BLaER1 (cell line): ENCODE measurements around the gene NT5C3A.
"Not testable (repeated sequence)": the region's sequence is repeated elsewhere in the genome, so short reads cannot be mapped to it uniquely, and the experiment has no call there.

Source experiments
- H3K27ac ChIP-seq: shearing (Covaris generic); formaldehyde crosslinking; 2 replicates; pipeline ENCODE4 v1.8.1; 2022
- H3K27me3 ChIP-seq: shearing (Covaris generic); formaldehyde crosslinking; 2 replicates; pipeline ENCODE4 v1.8.1; 2022
- H3K36me3 ChIP-seq: shearing (Covaris generic); formaldehyde crosslinking; 2 replicates; pipeline ENCODE4 v1.8.1; 2022
- H3K4me1 ChIP-seq: shearing (Covaris generic); formaldehyde crosslinking; 2 replicates; pipeline ENCODE4 v1.8.1; 2022
- H3K4me2 ChIP-seq: shearing (Covaris generic); formaldehyde crosslinking; 2 replicates; pipeline ENCODE4 v1.8.1; 2022
- H3K4me3 ChIP-seq: shearing (Covaris generic); formaldehyde crosslinking; 2 replicates; pipeline ENCODE4 v1.8.1; 2022
- H3K9ac ChIP-seq: shearing (Covaris generic); formaldehyde crosslinking; 2 replicates; pipeline ENCODE4 v1.8.1; 2022
- H3K9me3 ChIP-seq: shearing (Covaris generic); formaldehyde crosslinking; 2 replicates; pipeline ENCODE4 v1.8.1; 2022
- H4K20me1 ChIP-seq: shearing (Covaris generic); formaldehyde crosslinking; 2 replicates; pipeline ENCODE4 v1.8.1; 2022
- Cebpa-rat ChIP-seq: shearing (Covaris generic); IDR thresholded peaks from 2 replicates; pipeline ENCODE4 v1.8.1; 2022

The NT5C3A gene

DNA sequence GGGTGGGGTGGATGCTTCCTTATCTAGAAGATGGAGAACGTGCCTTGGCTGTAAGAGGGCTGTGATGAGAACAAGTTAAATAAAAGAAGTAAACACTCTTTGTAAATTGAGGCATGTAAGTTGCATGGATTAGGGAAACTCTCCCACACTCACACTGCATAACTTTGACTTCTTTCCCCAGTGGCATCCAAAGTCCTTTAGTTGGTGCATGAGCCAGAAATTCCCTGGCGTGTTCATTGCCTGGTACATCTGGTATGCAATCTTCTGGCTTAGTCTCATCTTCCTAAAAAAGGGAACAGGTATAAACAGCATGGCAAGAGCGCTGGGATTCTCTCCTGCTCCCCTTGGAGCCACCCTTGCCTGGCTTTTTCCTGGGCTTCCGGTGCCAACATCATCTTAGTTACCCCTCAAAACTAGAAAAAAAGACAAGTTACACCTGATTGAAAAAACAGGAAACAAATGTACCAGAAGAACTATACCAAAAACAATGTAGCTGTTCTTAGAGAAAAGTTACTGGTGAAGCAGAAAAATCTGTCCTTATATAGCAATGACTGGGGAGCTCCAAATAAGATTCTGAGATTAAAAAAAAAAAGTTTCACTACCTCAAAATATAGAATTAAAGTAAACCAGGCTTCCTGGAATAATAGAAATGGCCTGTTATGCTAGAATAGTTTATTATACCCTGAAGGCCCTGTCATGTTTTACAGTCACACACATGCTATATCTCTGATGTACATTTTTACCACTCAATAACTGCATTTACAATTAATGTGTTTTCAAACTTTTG is 36.8 kb upstream of the NT5C3A start:
- H3K4me2 ChIP-seq: no peak overlapping the region
- no peak for TF ChIP-seq Cebpa-rat
- no peaks in the 10 kb centered on the region for H3K4me1 ChIP-seq
- no peak overlapping the region for H3K4me3 ChIP-seq
- H3K27me3 ChIP-seq: no peaks in the 10 kb centered on the region
- H3K9me3 ChIP-seq: no peaks in the 10 kb centered on the region
- no peak overlapping the region for H3K27ac ChIP-seq
- peaks cover 97% of the 10 kb centered on the region for H3K36me3 ChIP-seq
- peaks cover 55% of the 10 kb centered on the region for H4K20me1 ChIP-seq
- H3K9ac ChIP-seq: no peak overlapping the region

DNA sequence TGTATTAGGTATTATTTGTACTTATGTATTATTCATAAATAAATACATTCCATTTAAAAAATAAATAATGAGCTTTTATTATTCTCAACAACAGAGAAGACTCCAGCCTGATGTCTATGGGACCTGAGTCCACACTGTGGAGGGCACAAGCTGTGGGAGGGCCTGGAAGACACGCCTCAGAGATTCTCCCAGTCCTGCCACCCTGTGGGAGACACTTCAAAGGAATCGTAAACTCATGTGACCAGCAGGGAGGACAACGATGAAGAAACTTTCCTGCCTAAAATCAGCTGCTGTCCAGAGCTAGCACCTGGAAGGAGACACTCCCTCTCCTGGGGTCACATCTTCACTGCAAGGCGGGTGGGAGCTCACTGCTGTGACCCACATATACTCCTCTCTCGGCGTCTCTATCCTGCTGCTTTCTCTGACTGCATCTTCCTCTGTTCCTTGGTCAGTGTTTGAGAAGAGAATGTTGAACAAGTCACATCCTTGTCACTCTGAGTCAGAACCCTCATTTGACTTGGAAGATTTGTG is 32.2 kb upstream of the NT5C3A start:
- not testable (repeated sequence) for H3K27me3 ChIP-seq

DNA sequence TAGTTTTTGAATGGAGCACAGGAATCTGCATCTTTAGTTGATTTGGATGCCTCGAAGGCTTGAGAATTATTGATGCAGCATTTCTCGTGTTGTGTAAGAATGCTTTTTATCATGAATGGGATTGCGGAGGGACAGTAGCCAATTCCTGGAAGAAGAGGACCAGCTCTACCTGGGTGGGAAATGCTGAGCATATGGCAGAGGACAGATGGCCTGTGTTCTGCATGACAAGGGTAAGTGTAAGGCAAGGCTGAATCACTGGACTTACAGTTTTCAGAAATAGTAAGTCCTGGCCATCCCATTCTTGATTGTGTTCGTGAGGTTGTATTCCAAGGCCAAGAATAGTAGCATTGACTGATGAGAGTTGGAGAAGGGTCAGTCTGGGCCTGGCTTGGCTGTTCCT is 30.7 kb upstream of the NT5C3A start:
- Histone ChIP-seq H3K27ac (no peak overlapping the region), H3K9ac (no peak overlapping the region), H3K4me1 (no peaks in the 10 kb centered on the region), H3K27me3 (no peaks in the 10 kb centered on the region), H3K9me3 (no peaks in the 10 kb centered on the region), H3K36me3 (peaks cover 60% of the 10 kb centered on the region), H4K20me1 (no peaks in the 10 kb centered on the region), H3K4me3 (no peak overlapping the region), H3K4me2 (no peak overlapping the region)
- no peak for TF ChIP-seq Cebpa-rat

More for the DNA sequence above, 32.2 kb upstream of the NT5C3A start:
- H3K4me1 ChIP-seq, H3K4me3 ChIP-seq, H3K9ac ChIP-seq, H3K27ac ChIP-seq, H3K9me3 ChIP-seq, H3K4me2 ChIP-seq: not testable (repeated sequence)
- H4K20me1 ChIP-seq: peaks cover 10% of the 10 kb centered on the region; the same call in 1 of the 2 replicates
- H3K36me3 ChIP-seq: peaks cover 75% of the 10 kb centered on the region

DNA sequence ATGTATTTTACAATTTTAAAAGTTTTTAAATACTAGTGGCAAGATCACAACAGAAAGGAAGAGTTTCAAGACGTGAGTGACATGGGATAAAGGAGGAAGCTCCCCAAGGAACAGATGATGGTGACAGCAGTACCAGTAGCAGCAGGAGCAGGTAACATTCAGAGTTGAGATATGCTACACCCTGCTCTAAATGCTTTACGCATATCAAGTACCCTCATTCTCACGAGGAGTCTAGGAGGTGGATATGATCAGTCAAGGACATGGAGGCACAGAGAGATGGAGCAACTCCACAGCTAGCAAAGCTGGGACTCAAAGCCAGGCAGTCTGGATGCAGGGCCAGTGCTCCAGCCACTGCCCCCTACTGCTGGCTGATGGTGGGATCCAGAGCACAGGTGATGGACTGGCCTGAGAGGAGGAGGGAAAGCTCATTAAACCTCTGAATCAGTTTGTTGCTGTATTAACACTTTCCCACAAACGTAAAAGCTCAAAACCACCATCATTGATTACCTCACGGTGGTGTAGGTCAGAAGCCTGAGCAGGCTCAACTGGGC is 29.1 kb upstream of the NT5C3A start:
- no peak overlapping the region for H3K27ac ChIP-seq
- peaks cover 44% of the 10 kb centered on the region for H3K36me3 ChIP-seq

DNA sequence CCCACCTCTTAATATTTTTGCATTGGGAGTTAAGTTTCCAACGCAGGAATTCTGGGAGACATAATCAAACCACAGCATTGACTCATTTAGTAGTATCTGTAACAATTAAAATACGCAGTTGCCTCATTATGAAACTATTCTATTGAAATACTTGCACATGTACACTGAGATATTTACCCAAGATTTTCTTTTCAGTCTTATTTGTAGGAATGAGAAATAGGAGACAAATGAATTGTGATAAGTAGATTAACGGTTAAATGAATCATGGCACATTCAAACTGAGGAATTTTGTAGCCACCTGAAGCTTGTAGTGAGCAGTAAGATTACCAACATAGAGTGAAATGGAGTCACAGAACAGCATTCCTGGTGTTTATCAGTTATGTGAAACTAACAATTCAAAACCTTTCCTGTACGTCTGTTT is 28.5 kb upstream of the NT5C3A start:
- no peaks in the 10 kb centered on the region for H3K27me3 ChIP-seq
- TF ChIP-seq Cebpa-rat: no peak
- no peak overlapping the region for H3K27ac ChIP-seq
- no peaks in the 10 kb centered on the region for H4K20me1 ChIP-seq
- peaks cover 38% of the 10 kb centered on the region for H3K36me3 ChIP-seq
- no peak overlapping the region for H3K4me3 ChIP-seq
- no peak overlapping the region for H3K4me2 ChIP-seq
- H3K9me3 ChIP-seq: 0 out of 2 replicates have a peak, but pooled peaks cover 1% of the 10 kb centered on the region
- H3K9ac ChIP-seq: no peak overlapping the region
- no peaks in the 10 kb centered on the region for H3K4me1 ChIP-seq

More for the DNA sequence above, 29.1 kb upstream of the NT5C3A start:
- Histone ChIP-seq H3K4me3 (no peak overlapping the region), H3K9ac (no peak overlapping the region), H3K9me3 (no peaks in the 10 kb centered on the region), H3K4me2 (no peak overlapping the region), H3K4me1 (no peaks in the 10 kb centered on the region), H4K20me1 (no peaks in the 10 kb centered on the region), H3K27me3 (no peaks in the 10 kb centered on the region)
- no peak for TF ChIP-seq Cebpa-rat

DNA sequence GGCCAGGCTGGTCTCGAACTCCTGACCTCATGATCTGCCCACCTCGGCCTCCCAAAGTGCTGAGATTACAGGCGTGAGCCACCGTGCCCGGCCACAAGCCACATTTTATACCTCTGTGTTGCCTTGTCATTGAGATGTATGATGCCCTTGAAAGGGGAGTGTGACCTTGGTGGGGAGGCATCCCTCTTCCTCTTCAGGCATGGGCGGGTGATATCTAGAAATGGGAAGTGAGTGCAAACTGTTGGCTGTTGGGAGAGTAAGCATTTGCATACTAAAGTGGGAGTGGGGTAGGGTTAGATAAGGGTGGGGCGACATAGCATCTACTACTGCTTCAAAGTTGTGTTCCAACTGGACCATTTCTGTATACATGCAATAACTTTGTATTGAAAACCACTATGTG is 26.6 kb upstream of the NT5C3A start:
- H4K20me1 ChIP-seq: no peaks in the 10 kb centered on the region
- no peaks in the 10 kb centered on the region for H3K27me3 ChIP-seq
- no peak overlapping the region for H3K9ac ChIP-seq
- 0 out of 2 replicates have a peak, but pooled peaks cover 3% of the 10 kb centered on the region for H3K9me3 ChIP-seq
- no peak overlapping the region for H3K4me3 ChIP-seq
- no peak for TF ChIP-seq Cebpa-rat
- no peak overlapping the region for H3K27ac ChIP-seq
- H3K4me1 ChIP-seq: no peaks in the 10 kb centered on the region
- H3K36me3 ChIP-seq: peaks cover 19% of the 10 kb centered on the region
- no peak overlapping the region for H3K4me2 ChIP-seq

DNA sequence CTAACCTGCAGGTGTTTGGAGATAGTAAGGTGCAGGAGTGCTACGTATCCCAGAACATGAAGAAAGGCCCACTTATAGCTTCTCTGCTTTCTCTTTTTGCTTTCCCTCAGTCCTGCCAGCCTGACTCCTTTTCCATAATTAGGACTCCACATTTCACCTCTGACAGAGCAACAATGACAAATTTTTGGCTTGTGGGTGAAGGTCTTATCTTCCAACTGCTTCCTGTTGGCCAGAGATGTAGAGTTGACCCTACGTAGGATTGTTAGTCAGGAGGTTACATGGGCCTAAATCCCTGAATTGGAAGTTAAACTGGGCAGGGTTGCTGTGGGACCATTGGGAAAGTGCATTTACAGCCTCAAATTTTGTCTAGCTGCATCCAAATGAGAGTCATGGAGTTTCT is 25.3 kb upstream of the NT5C3A start:
- Histone ChIP-seq H3K4me3 (no peak overlapping the region), H3K27ac (no peak overlapping the region), H4K20me1 (no peaks in the 10 kb centered on the region), H3K4me1 (no peaks in the 10 kb centered on the region), H3K27me3 (no peaks in the 10 kb centered on the region), H3K4me2 (no peak overlapping the region), H3K9ac (no peak overlapping the region), H3K9me3 (0 out of 2 replicates have a peak, but pooled peaks cover 3% of the 10 kb centered on the region), H3K36me3 (peaks cover 6% of the 10 kb centered on the region)
- no peak for TF ChIP-seq Cebpa-rat

DNA sequence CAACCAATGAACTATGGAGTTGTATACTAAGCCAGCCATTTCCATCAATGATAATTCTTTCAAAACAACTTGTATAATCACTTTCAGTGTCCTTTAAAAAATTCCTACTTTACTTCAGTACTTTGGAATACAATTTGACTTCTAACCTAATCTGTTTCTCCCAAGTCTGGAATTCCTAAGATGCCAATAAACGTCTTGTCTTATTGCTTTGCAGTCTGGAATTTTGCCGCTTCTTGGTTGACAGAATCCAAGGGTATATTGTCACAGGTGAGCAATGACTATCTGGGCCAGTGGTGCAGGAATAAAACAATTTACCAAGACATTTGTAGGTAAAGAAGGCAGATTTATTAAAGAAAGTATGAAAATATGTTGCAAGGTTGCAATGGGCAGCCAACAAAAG is 24.8 kb upstream of the NT5C3A start:
- no peak for TF ChIP-seq Cebpa-rat
- Histone ChIP-seq H3K36me3 (0 out of 2 replicates have a peak, but pooled peaks cover 4% of the 10 kb centered on the region), H3K4me1 (no peaks in the 10 kb centered on the region), H4K20me1 (no peaks in the 10 kb centered on the region), H3K27me3 (no peaks in the 10 kb centered on the region), H3K4me2 (no peak overlapping the region), H3K27ac (no peak overlapping the region), H3K9ac (no peak overlapping the region), H3K9me3 (0 out of 2 replicates have a peak, but pooled peaks cover 3% of the 10 kb centered on the region), H3K4me3 (no peak overlapping the region)

DNA sequence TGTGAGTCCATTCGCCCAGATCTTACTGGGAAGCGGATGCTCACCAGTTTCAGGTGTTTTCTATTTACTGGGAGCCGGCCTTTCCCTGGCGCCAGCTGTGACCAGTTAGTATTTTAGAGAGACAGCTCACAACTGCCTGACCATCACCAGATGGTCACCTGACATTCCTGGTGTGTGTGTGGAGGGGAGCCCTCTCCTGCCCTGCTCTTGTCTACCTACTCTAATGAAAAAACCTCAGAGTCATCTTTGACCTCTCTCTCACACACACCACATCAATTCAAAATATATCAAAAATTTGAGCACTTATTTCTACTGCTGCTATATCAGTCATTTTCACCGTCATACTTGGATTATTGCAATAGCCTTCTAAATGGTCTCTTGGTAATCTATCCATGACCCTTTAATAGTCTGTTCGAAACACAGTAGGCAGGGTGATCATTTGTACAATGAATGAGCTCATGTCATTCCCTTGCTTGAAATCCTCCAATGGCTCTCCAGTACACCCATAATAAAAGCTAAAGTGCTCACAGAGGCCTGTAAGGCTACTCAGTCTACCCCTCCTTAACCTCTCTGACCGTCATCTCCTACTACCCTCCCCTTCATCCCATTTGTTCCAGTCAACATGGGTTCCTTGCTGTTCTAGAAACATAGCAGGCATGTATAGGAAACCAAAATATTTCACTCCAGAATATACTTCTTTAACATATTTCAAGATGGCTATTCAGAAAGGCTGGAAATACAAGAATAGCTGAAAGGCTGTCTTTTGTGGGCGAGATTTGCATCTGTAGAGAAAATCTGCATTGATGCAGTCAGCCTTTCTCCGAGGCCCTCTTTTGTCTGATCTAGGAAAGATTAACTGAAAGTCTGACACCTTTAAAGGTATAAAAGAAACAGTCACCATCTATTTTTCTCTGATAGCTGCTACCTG is 17.5 kb upstream of the NT5C3A start:
- no peak for TF ChIP-seq Cebpa-rat
- H3K4me1 ChIP-seq: peaks cover 13% of the 10 kb centered on the region
- H3K4me3 ChIP-seq: no peak overlapping the region
- H3K27me3 ChIP-seq: no peaks in the 10 kb centered on the region
- H3K36me3 ChIP-seq: no peaks in the 10 kb centered on the region
- H3K9me3 ChIP-seq: no peaks in the 10 kb centered on the region
- H3K9ac ChIP-seq: no peak overlapping the region
- H3K4me2 ChIP-seq: no peak overlapping the region
- H3K27ac ChIP-seq: no peak overlapping the region
- no peaks in the 10 kb centered on the region for H4K20me1 ChIP-seq
